Epithelial cell of prostate (primary cell): Measurements from ENCODE around the gene PTP4A1.
"Not testable (repeated sequence)": the region's sequence is repeated elsewhere in the genome, so short reads cannot be mapped to it uniquely, and the experiment has no call there.

ENCODE experiments used
- DNase-seq: peaks from one replicate; pipeline ENCODE4 v3.0.0-alpha.2; 2011; ENCODE audit warnings: low read depth, low spot score
- H3K27ac ChIP-seq: fragments of 450-650 bp; 2 replicates; pipeline ENCODE4 v1.5.1; 2017; ENCODE audit warnings: mild to moderate bottlenecking

PTP4A1 gene

GRCh38 chr6:63572044-63572746 lies at the start of gene PTP4A1, which contains the start of gene LOC128125822:
Gene PTP4A1, plus strand, starts transcription at chr6:63572480. Its CDS starts 4,401 bp downstream, at chr6:63576881.
Gene LOC128125822, plus strand, starts transcription at chr6:63572480.
- H3K27ac ChIP-seq, result peak within 1 kb of the TSS; percentile 98
- DNase-seq, result peak; percentile 90

GRCh38 chr6:63522911-63523287 lies 49.4 kb upstream of the PTP4A1 start:
- DNase-seq, result not testable (repeated sequence)
- peak overlapping the region; percentile 14 for H3K27ac ChIP-seq

- no peak overlapping the region for H3K27ac ChIP-seq
- no peak for DNase-seq
Measured at GRCh38 chr6:63523630-63524029, 48.6 kb upstream of the PTP4A1 start.

- no peak overlapping the region for H3K27ac ChIP-seq
Measured at GRCh38 chr6:63525186-63525878, 46.9 kb upstream of the PTP4A1 start.

GRCh38 chr6:63526931-63527330 lies 45.3 kb upstream of the PTP4A1 start:
- DNase-seq, result no peak
- peak overlapping the region; percentile 92 for H3K27ac ChIP-seq

More at GRCh38 chr6:63525186-63525878, 46.9 kb upstream of the PTP4A1 start:
- DNase-seq, result no peak

- peak; percentile 96 for DNase-seq
- peak overlapping the region; percentile 92 for H3K27ac ChIP-seq
Measured at GRCh38 chr6:63527658-63528514, 44.4 kb upstream of the PTP4A1 start.

GRCh38 chr6:63529498-63529897 lies 42.8 kb upstream of the PTP4A1 start:
- DNase-seq, result no peak
- peak overlapping the region; percentile 92 for H3K27ac ChIP-seq

- H3K27ac ChIP-seq, result peak overlapping the region; percentile 92
- no peak for DNase-seq
Measured at GRCh38 chr6:63530182-63530581, 42.1 kb upstream of the PTP4A1 start.

GRCh38 chr6:63530991-63531390 lies 41.3 kb upstream of the PTP4A1 start:
- no peak for DNase-seq
- no peak overlapping the region for H3K27ac ChIP-seq

- DNase-seq, result no peak
- H3K27ac ChIP-seq, result no peak overlapping the region
Measured at GRCh38 chr6:63533026-63533425, 39.3 kb upstream of the PTP4A1 start.

- H3K27ac ChIP-seq, result no peak overlapping the region
- DNase-seq, result no peak
Measured at GRCh38 chr6:63533952-63534351, 38.3 kb upstream of the PTP4A1 start.

GRCh38 chr6:63537201-63537958 lies 34.9 kb upstream of the PTP4A1 start:
- peak overlapping the region; percentile 93 for H3K27ac ChIP-seq
- DNase-seq, result peak; percentile 82

- peak overlapping the region; percentile 93 for H3K27ac ChIP-seq
- DNase-seq, result no peak
Measured at GRCh38 chr6:63537959-63538300, 34.4 kb upstream of the PTP4A1 start.

GRCh38 chr6:63538550-63538949 lies 33.7 kb upstream of the PTP4A1 start:
- no peak for DNase-seq
- peak overlapping the region; percentile 93 for H3K27ac ChIP-seq

- no peak for DNase-seq
- no peak overlapping the region for H3K27ac ChIP-seq
Measured at GRCh38 chr6:63543001-63543400, 29.3 kb upstream of the PTP4A1 start.

- DNase-seq, result no peak
- H3K27ac ChIP-seq, result no peak overlapping the region
Measured at GRCh38 chr6:63543982-63544381, 28.3 kb upstream of the PTP4A1 start.

GRCh38 chr6:63546236-63546635 lies 26.0 kb upstream of the PTP4A1 start:
- H3K27ac ChIP-seq, result no peak overlapping the region
- no peak for DNase-seq

- H3K27ac ChIP-seq, result no peak overlapping the region
- DNase-seq, result no peak
Measured at GRCh38 chr6:63546697-63547096, 25.6 kb upstream of the PTP4A1 start.

- no peak overlapping the region for H3K27ac ChIP-seq
- no peak for DNase-seq
Measured at GRCh38 chr6:63549076-63549475, 23.2 kb upstream of the PTP4A1 start.

- no peak overlapping the region for H3K27ac ChIP-seq
- DNase-seq, result no peak
Measured at GRCh38 chr6:63553208-63553607, 19.1 kb upstream of the PTP4A1 start.
